HG02571 (cell line): Measurements from ENCODE around the gene OR4E1.
"Not testable (repeated sequence)": the region's sequence is repeated elsewhere in the genome, so short reads cannot be mapped to it uniquely, and the experiment has no call there.

ENCODE experiments used
- ATAC-seq: cut with Tn5 transposase; IDR thresholded peaks from one replicate; pipeline ENCODE4 v1.9.1; 2021; ENCODE audit warnings: mild to moderate bottlenecking, moderate library complexity; ENCODE audit not compliant: unreplicated experiment

Gene OR4E1, protein sequence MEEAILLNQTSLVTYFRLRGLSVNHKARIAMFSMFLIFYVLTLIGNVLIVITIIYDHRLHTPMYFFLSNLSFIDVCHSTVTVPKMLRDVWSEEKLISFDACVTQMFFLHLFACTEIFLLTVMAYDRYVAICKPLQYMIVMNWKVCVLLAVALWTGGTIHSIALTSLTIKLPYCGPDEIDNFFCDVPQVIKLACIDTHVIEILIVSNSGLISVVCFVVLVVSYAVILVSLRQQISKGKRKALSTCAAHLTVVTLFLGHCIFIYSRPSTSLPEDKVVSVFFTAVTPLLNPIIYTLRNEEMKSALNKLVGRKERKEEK

GRCh38 chr14:21673718-21674117 lies at the start of gene OR4E1:
TSS of gene OR4E1 (minus strand) at chr14:21673818. CDS start at chr14:21670935, 2,883 bp downstream.
- ATAC-seq: no peak

GRCh38 chr14:21721504-21721903 lies 47.9 kb upstream of the OR4E1 start:
- no peak for ATAC-seq

DNA sequence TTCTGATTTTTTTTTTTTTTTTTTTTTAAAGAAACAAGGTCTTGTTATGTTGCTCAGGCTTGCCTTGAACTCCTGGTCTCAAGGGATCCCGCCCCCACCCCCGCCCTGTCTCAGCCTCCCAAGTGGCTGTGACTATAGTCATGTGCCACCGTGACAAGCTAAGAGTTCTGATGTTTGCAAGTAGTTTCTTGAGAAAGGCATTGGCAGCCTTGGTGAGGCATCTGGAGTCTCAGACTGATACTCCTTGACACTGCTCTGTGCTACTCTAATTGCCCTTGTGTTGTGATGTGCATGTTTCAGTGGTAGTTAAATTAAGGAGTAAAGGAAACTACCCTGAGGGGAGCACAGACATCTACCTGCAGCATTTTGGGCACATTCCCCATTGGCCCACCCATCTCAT lies 46.2 kb upstream of the OR4E1 start:
- ATAC-seq: no peak

DNA sequence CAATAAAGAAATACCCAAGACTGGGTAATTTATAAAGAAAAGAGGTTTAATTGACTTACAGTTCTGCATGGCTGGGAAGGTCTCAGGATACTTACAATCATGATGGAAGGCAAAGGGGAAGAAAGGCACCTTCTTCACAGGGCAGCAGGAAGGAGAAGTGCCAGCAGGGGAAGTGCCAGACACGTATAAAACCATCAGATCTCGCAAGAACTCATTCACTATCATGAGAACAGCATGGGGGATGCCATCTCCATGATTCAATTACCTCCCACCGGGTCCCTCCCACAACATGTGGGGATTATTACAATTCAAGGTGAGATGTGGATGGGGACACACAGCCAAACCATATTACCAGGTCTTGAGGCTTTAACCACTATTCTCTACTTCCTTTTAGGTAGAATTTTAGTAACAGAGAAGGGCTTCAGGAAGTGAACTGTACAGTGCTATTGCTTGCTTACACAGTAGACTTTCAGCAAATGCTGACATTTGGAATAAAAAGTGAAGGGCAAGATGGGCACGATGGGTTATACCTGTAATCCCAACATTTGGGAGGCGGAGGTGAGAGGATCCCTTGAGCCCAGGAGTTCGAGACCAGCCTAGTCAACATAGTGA lies 40.8 kb upstream of the OR4E1 start:
- ATAC-seq: no peak

GRCh38 chr14:21712036-21712435 lies 38.4 kb upstream of the OR4E1 start:
- ATAC-seq: no peak

DNA sequence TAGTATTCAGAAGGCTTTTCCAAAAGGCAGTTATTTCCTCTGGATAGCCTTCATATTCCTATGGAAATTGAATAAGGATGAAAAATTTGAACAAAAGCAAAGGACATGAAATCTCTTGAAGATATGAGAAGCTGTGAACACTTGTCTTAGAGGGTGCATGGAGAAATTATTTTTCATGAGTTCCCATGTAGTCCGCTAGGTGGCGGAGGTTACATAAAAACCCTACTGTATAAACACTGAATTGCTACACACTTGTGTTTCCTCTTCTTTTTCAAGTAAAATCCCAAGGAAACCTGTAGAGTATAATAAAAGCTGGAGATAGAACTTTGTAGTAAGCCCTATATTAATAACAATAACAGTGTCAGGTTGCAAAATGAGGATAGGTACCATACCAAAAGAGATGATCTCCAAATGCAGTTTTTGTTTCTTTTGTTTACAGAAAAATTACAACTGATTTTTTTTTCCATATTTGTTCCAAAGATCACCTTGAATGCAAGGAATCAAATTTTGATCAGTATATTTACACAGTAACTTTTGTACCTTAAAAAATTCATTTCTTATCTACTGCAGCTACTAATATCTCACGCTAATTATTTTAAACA lies 37.8 kb upstream of the OR4E1 start:
- no peak for ATAC-seq

DNA sequence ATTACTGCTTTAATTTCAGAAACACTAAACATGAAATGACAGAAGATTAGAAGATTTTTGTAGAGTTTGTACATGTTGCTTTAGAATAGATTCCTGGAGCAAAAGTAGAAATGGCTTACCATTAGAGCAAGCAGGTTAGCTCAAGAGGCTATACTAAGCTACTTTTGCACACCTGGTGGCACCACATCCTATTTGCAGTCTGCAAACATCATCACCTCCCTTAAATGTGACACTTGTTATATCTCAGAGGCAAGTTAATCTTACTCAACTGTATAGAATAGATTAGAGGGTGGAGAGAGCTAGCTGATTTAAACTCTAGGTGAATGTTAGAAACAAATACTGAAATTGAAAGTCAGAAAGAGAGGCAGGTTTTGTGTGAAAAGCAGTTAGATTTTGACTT lies 30.7 kb upstream of the OR4E1 start:
- ATAC-seq: no peak

DNA sequence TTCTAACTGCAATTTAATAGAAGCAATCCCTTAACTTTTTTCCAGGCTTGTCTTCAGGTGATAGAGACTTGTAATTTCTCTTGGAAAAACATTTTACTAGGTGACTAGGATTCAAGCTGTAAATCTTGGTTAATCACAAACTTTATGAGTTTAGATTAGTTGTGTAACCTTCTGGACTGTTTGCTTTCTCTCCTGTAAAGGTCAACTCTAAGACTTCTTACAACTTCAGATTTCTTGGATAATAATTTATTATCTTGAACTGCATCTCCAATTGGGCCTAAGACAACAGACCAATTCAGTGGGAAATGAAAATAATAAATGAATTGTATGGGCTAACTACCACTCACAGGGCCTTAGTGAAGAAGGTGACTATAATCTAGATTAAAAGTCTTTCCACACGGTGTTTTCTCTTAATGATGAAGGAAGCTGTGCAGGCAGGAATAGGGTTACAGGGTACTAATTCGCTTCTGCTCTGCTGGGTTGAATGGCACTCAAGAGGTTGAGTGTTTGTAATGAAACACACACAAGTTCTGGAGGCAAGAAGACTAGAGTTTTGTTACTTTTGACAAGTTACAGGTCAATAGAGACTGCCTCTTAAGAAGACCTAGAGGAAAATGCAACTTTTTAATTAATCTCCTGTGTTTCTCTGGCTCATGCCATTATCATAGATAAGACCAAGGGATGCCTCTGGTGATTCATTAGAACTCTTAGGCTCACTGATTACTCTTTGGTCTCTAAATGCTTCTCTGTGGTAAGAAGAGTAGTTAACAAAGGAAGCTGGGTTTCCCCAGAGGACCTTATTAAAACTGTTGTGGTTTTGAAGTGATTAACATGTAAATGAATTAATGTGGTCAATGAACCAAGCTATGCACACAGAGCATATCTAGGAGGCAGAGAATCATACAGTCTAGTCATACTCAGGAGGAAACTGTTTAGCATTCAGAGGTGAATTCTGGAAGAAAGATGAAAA lies 30.0 kb upstream of the OR4E1 start:
- no peak for ATAC-seq

DNA sequence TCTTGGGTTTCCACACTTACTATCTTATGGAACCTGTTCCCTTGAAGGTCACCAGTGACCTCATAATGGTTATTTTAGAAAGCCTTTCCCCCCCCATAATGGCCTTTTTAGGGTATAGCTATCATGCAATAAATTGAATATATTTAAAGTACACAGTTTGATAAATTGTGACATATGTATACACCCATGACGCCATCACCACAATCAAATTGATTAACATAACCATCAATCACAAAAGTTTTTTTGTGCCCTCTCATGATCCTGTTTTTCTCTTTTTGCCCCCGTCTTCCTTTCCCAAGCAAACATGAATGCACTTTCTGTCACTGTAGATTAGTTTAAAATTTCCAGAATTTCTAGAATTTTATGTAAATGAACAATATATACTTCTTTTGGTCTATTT lies 28.7 kb upstream of the OR4E1 start:
- no peak for ATAC-seq

DNA sequence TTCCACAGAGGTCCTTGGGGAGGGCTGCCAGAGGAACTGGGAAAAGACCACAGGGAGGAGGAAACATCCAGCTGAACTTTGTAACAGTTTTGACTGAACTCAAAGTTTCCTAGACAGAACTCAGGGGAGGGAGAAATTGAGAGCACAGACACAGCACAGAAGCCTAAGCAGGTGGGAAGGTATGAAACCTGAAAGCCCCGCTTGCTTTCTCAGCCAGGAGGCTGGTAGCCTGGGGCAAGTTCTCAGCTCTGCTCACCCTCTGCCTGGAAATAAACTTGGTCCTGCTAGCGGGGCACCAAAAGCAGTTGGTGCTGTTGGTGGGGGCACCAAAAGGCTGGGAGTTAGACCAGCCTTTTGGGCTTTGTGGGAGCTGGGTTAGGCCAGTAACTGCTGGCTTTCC lies 25.9 kb upstream of the OR4E1 start:
- ATAC-seq: no peak

DNA sequence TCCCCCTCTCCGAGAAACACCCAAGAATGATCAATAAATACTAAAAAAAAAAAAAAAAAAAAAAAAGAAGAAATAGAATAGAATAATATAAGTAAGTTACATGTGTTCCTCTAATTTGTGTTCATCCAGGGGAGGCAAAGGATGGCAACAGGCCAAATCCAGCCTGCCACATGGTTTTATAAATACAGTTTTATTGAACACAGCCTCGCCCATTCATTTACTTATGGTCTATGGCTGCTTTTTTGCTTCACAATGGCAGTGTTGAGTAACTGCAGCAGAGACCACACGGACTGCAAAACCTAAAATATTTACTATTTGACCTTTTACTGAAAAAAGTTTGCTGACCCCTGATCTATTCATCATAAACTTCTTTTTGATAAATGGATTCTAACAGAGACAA lies 24.9 kb upstream of the OR4E1 start:
- ATAC-seq: not testable (repeated sequence)

- ATAC-seq: not testable (repeated sequence)
Observed at GRCh38 chr14:21697662-21698061, 24.0 kb upstream of the OR4E1 start.

GRCh38 chr14:21694425-21694824 lies 20.8 kb upstream of the OR4E1 start:
- no peak for ATAC-seq

- ATAC-seq: no peak
Observed at GRCh38 chr14:21686468-21686867, 12.8 kb upstream of the OR4E1 start.

GRCh38 chr14:21680072-21680471 lies 6.5 kb upstream of the OR4E1 start:
- no peak for ATAC-seq

DNA sequence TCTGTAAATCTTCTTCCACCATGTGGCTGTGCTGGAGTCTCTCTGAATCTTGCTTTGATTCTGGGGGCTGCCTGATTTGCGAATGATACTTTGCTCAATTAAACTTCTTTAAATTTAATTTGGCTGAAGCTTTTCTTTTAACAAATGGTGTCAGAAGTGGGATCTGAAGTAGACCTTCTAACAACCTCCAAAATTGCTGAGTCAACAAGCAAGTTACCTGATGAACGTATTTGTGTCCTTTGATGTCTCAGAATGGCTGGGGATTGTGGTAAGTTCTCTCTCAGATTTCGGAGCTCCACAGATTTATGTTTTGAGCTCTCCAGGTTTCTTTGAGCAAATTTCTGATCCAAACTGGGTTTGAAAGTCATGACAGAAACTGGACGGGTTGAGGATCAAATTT lies 1.9 kb upstream of the OR4E1 start:
- ATAC-seq: no peak

DNA sequence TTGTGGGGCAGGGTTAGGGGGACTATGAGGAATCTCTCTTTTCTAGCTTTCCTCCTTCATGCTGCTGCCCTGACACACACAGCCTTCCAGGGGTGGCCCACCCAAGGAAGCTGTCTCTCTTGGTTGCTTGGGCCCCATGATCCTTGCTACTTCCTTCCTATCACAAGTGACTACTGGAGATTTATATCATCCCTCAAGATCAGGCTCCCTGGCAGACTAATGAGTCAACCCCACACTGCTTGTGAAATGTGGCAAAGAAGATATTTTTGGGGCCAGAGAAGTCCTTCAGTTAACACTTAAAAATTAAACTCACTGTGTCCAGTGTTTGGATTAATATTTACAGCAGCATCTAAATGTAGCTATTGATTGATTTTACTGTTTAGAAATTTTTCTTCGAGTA lies 1.5 kb downstream of the OR4E1 start:
- no peak for ATAC-seq

DNA sequence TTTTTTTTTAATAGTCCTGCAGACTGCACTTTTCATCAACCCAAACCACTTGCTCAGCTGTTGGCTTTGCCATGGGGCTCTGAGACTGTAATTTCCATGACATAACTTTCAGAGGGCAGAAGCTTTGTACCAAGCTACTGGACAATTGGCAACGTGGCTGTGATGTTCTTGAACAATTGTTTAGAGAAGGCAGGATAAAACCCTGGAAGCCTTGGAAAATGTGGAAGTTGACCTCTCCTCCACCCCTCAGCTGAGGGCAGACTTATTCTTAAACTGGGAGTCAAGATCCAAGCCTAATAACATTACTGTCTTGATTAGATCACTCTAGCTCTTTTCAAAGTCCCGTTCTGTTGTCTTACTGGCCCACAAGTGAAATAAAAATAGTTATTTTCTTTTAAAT lies 2.2 kb downstream of the OR4E1 start:
- no peak for ATAC-seq

GRCh38 chr14:21669284-21669683 lies 4.3 kb downstream of the OR4E1 start:
- ATAC-seq: no peak

- no peak for ATAC-seq
Observed at GRCh38 chr14:21668377-21668776, 5.2 kb downstream of the OR4E1 start.

DNA sequence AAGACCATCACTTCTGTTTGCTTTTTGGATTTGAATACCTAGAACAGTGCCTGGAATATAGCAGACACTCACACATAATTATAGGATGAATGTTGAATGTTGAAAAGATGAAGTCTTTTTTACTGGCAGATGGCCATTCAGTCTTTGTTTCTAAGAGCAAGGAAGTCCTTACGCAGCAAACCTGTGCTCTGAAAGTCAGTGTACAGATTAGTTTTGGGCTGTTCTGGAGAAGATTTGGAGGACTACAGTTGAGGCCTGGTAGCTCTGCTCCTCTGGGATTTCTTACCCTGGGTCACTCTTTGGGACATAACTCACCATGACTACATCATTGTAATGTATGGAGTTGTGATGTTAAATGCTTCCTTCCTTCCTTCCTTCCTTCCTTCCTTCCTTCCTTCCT lies 16.6 kb downstream of the OR4E1 start:
- no peak for ATAC-seq
